Prostate gland (tissue), 2 donors: ENCODE data around the gene GGACT. TPM values are rescaled to one million over a fixed set of nuclear protein-coding genes. Genes with fewer than 3 reads are reported as not detected.

ENCODE experiments used
- DNase-seq: peaks from one replicate; pipeline ENCODE4 v3.0.0-alpha.2; 2019; ENCODE audit warnings: low spot score
- H3K27ac ChIP-seq, 2 donors: fragments of 200-600 bp; sonication (generic); 2 replicates each; pipeline ENCODE4 v1.5.1; 2017 to 2019
- H3K27me3 ChIP-seq: fragments of 200-600 bp; sonication (generic); replicated peaks from 2 replicates; pipeline ENCODE4 v1.5.1; 2019; ENCODE audit not compliant: insufficient read depth
- H3K36me3 ChIP-seq, 2 donors: fragments of 200-600 bp; sonication (generic); 1 replicate in 1 of 2; 2 replicates in 1 of 2; pipeline versions ENCODE4 v1.5.1 to v1.8.1; 2017 to 2019
- H3K4me1 ChIP-seq: fragments of 200-600 bp; sonication (generic); replicated peaks from 2 replicates; pipeline ENCODE4 v1.5.1; 2019
- H3K4me3 ChIP-seq, 2 donors: fragments of 200-600 bp; sonication (generic); 2 replicates each; pipeline ENCODE4 v1.5.1; 2017 to 2019
- H3K9me3 ChIP-seq: fragments of 200-600 bp; sonication (generic); 2 replicates; pipeline ENCODE4 v1.5.1; 2017
- CTCF ChIP-seq, 4 experiments: fragments of 200-600 bp in 2 of 4; fragments of 450-650 bp in 2 of 4; sonication (generic) in 2 of 4; IDR thresholded peaks; 1 replicate in 3 of 4; 2 replicates in 1 of 4; pipeline ENCODE4 v1.5.1; 2016 to 2019; ENCODE audit warnings: antibody characterized with exemption in 4 of 4, mild to moderate bottlenecking in 2 of 4, moderate library complexity in 2 of 4
- POLR2A ChIP-seq: fragments of 450-650 bp; IDR thresholded peaks from one replicate; pipeline ENCODE4 v1.6.1; 2016; ENCODE audit warnings: antibody characterized with exemption, mild to moderate bottlenecking
- POLR2AphosphoS5 ChIP-seq: sonication (generic); formaldehyde crosslinking; IDR thresholded peaks from one replicate; pipeline ENCODE4 v1.6.1; 2017; ENCODE audit warnings: antibody characterized with exemption
- WGBS: methylation state at CpG from one replicate; pipeline ENCODE4 v1.1.5; 2018; 5-methylcytosine and 5-hydroxymethylcytosine counted together
- intact Hi-C: fragments of 100-400 bp; cut with DNase I; formaldehyde crosslinking; loops from one replicate; pipeline ENCODE4 v1.14.2; 2022
- total RNA-seq, 2 donors: library from RNA; depleted of rRNA; stranded (reverse); fragments of >200 nt; gene quantifications; one replicate each; pipeline ENCODE4 v1.1.0, GENCODE V29; 2016

GGACT gene
- total RNA-seq, 2 donors from 2014 or later = 4.8 to 15.1 TPM

GRCh38 chr13:100565286-100565685 is 23.3 kb downstream of the GGACT start:
- Histone ChIP-seq H3K36me3 (no peaks in the 10 kb centered on the region), H3K4me3 (no peak overlapping the region), H3K4me1 (no peaks in the 10 kb centered on the region), H3K27ac (no peak overlapping the region), H3K27me3 (no peaks in the 10 kb centered on the region), H3K9me3 (no peaks in the 10 kb centered on the region)
- no peak for TF ChIP-seq CTCF (IDR thresholded peaks at IDR 0.05)
- no peak for TF ChIP-seq POLR2A
- no peak for TF ChIP-seq POLR2AphosphoS5
- no peak for DNase-seq
- 74% methylated on average over 8 of the region's 8 CpGs for whole genome bisulfite sequencing
- intact Hi-C loops = no loop called here

GRCh38 chr13:100564444-100565223 is 24.0 kb downstream of the GGACT start:
- TF ChIP-seq POLR2A (no peak), CTCF (IDR thresholded peaks at IDR 0.05) (no peak), POLR2AphosphoS5 (no peak)
- Histone ChIP-seq H3K27ac (no peak overlapping the region), H3K27me3 (no peaks in the 10 kb centered on the region), H3K4me1 (no peaks in the 10 kb centered on the region), H3K9me3 (no peaks in the 10 kb centered on the region), H3K36me3 (no peaks in the 10 kb centered on the region), H3K4me3 (no peak overlapping the region)
- intact Hi-C loops = no loop called here
- 76% methylated on average over 13 of the region's 13 CpGs for WGBS
- no peak for DNase-seq

- Histone ChIP-seq H3K27me3 (no peaks in the 10 kb centered on the region), H3K4me3 (no peak overlapping the region), H3K9me3 (no peaks in the 10 kb centered on the region), H3K4me1 (no peaks in the 10 kb centered on the region), H3K36me3 (no peaks in the 10 kb centered on the region), H3K27ac (no peak overlapping the region)
- DNase-seq = no peak
- no peak for TF ChIP-seq POLR2A
- no peak for TF ChIP-seq POLR2AphosphoS5
- no peak for TF ChIP-seq CTCF (IDR thresholded peaks at IDR 0.05)
- intact Hi-C loops = no loop called here
- WGBS = 96% methylated on average over 7 of the region's 7 CpGs
Measured at GRCh38 chr13:100563779-100564178, 24.8 kb downstream of the GGACT start.

GRCh38 chr13:100561599-100562204 is 26.9 kb downstream of the GGACT start:
- Histone ChIP-seq H3K27ac (no peak overlapping the region), H3K4me1 (no peaks in the 10 kb centered on the region), H3K36me3 (no peaks in the 10 kb centered on the region), H3K4me3 (no peak overlapping the region), H3K27me3 (no peaks in the 10 kb centered on the region), H3K9me3 (no peaks in the 10 kb centered on the region)
- DNase-seq = no peak
- 58% methylated on average over 7 of the region's 7 CpGs for WGBS
- TF ChIP-seq CTCF (IDR thresholded peaks at IDR 0.05) (no peak), POLR2A (no peak), POLR2AphosphoS5 (no peak)
- intact Hi-C loops = no loop called here

GRCh38 chr13:100561158-100561499 is 27.5 kb downstream of the GGACT start:
- Histone ChIP-seq H3K27ac (peak overlapping the region in 1 of 2 donors; percentile 9), H3K27me3 (no peaks in the 10 kb centered on the region), H3K4me1 (no peaks in the 10 kb centered on the region), H3K36me3 (no peaks in the 10 kb centered on the region), H3K4me3 (no peak overlapping the region), H3K9me3 (no peaks in the 10 kb centered on the region)
- intact Hi-C loops = no loop called here
- no peak for DNase-seq
- WGBS = 80% methylated on average over 2 of the region's 2 CpGs
- TF ChIP-seq CTCF (IDR thresholded peaks at IDR 0.05) (no peak), POLR2AphosphoS5 (no peak)
